ENCODE measurements around the gene KCNF1. TPM values are rescaled to one million over a fixed set of nuclear protein-coding genes. Genes with fewer than 3 reads are reported as not detected.

KCNF1 gene
- total RNA-seq, 4 donors from 2014 or later: 0.22 to 0.42 TPM; not detected in 2

- no peak for DNase-seq (ENCODE audit: low spot score in 2 of 2)
- WGBS, 2 donors: 60 to 83% methylated on average over 3 to 5 of the region's 5 CpGs
- TF ChIP-seq CTCF (IDR thresholded peaks at IDR 0.05): no peak
- TF ChIP-seq POLR2A (IDR thresholded peaks at IDR 0.05): no peak
- TF ChIP-seq EP300 (IDR thresholded peaks at IDR 0.05): no peak
- no peaks in the 10 kb centered on the region for H3K4me1 ChIP-seq
- no peak overlapping the region for H3K27ac ChIP-seq
- no peak overlapping the region for H3K4me3 ChIP-seq
- peaks cover 0 to 11% (median 0%) of the 10 kb centered on the region in 4 donors for H3K9me3 ChIP-seq
- H3K27me3 ChIP-seq: no peaks in the 10 kb centered on the region
- H3K36me3 ChIP-seq: no peaks in the 10 kb centered on the region
Measured at GRCh38 chr2:10944799-10945198, 33.1 kb downstream of the KCNF1 start.

GRCh38 chr2:10946394-10946793 is 34.7 kb downstream of the KCNF1 start:
- Histone ChIP-seq H3K4me3 (no peak overlapping the region), H3K27ac (no peak overlapping the region), H3K36me3 (no peaks in the 10 kb centered on the region), H3K4me1 (no peaks in the 10 kb centered on the region), H3K9me3 (peaks cover 0 to 3% (median 0%) of the 10 kb centered on the region in 4 donors), H3K27me3 (no peaks in the 10 kb centered on the region)
- TF ChIP-seq POLR2A (IDR thresholded peaks at IDR 0.05) (no peak), CTCF (IDR thresholded peaks at IDR 0.05) (no peak), EP300 (IDR thresholded peaks at IDR 0.05) (no peak)
- no peak for DNase-seq (ENCODE audit: low spot score in 2 of 2)
- WGBS, 2 donors: 79 to 84% methylated on average over 5 to 6 of the region's 6 CpGs

GRCh38 chr2:10947005-10947440 is 35.3 kb downstream of the KCNF1 start:
- WGBS, 2 donors: 57 to 60% methylated on average over 10 of the region's 10 CpGs
- H3K27ac ChIP-seq: no peak overlapping the region
- H3K27me3 ChIP-seq: no peaks in the 10 kb centered on the region
- peaks cover 0 to 3% (median 0%) of the 10 kb centered on the region in 4 donors for H3K9me3 ChIP-seq
- H3K4me1 ChIP-seq: no peaks in the 10 kb centered on the region
- DNase-seq (ENCODE audit: low spot score in 2 of 2): no peak
- H3K4me3 ChIP-seq: no peak overlapping the region
- TF ChIP-seq POLR2A (IDR thresholded peaks at IDR 0.05): no peak
- TF ChIP-seq EP300 (IDR thresholded peaks at IDR 0.05): no peak
- TF ChIP-seq CTCF (IDR thresholded peaks at IDR 0.05): no peak
- H3K36me3 ChIP-seq: no peaks in the 10 kb centered on the region

GRCh38 chr2:10947446-10948187 is 35.9 kb downstream of the KCNF1 start:
- WGBS, 2 donors: 58 to 79% methylated on average over 11 of the region's 11 CpGs
- DNase-seq (ENCODE audit: low spot score in 2 of 2): no peak
- no peaks in the 10 kb centered on the region for H3K27me3 ChIP-seq

More at GRCh38 chr2:10947446-10948187, 35.9 kb downstream of the KCNF1 start:
- Histone ChIP-seq H3K36me3 (no peaks in the 10 kb centered on the region), H3K9me3 (no peaks in the 10 kb centered on the region), H3K4me1 (no peaks in the 10 kb centered on the region), H3K27ac (no peak overlapping the region), H3K4me3 (no peak overlapping the region)
- TF ChIP-seq EP300 (IDR thresholded peaks at IDR 0.05): no peak
- TF ChIP-seq POLR2A (IDR thresholded peaks at IDR 0.05): no peak
- TF ChIP-seq CTCF (IDR thresholded peaks at IDR 0.05): no peak

Data from tibial nerve (tissue), 4 donors.